Upper lobe of left lung (tissue), 6 donors: ENCODE results near the gene ACVR1. TPM values are rescaled to one million over a fixed set of nuclear protein-coding genes. Genes with fewer than 3 reads are reported as not detected.

Source experiments
- ATAC-seq, 2 donors: fragments of 200-7000 bp; cut with Tn5 transposase; one replicate each; pipeline ENCODE4 v1.9.1; 2022; ENCODE audit warnings: mild to moderate bottlenecking in 2 of 2, moderate library complexity in 2 of 2; ENCODE audit not compliant: low FRiP score in 2 of 2
- DNase-seq, 2 donors: peaks; one replicate each; pipeline ENCODE4 v3.0.0-alpha.2; 2019 to 2020
- H3K27ac ChIP-seq, 4 donors: fragments of 200-600 bp; sonication (generic); one replicate each; pipeline ENCODE4 v1.5.1; 2016 to 2019
- H3K27me3 ChIP-seq, 4 donors: fragments of 200-600 bp; sonication (generic); one replicate each; pipeline ENCODE4 v1.5.1; 2017 to 2019
- H3K36me3 ChIP-seq, 4 donors: fragments of 200-600 bp; sonication (generic); one replicate each; pipeline ENCODE4 v1.5.1; 2016 to 2019
- H3K4me1 ChIP-seq, 4 donors: fragments of 200-600 bp; sonication (generic); one replicate each; pipeline ENCODE4 v1.5.1; 2018 to 2019
- H3K4me3 ChIP-seq, 4 donors: fragments of 200-600 bp; sonication (generic); one replicate each; pipeline ENCODE4 v1.5.1; 2017 to 2019; ENCODE audit warnings: mild to moderate bottlenecking in 2 of 4, moderate library complexity in 1 of 4
- H3K9me3 ChIP-seq, 4 donors: fragments of 200-600 bp; sonication (generic); one replicate each; pipeline ENCODE4 v1.5.1; 2018 to 2019
- EP300 ChIP-seq, 4 donors: sonication (generic); formaldehyde crosslinking; IDR thresholded peaks; one replicate each; pipeline ENCODE4 v1.5.1; 2017; ENCODE audit warnings: antibody characterized with exemption in 4 of 4, control low read depth in 2 of 4
- POLR2A ChIP-seq, 4 donors: fragments of 450-650 bp; IDR thresholded peaks; one replicate each; pipeline ENCODE4 v1.5.1; 2016 to 2017; ENCODE audit warnings: antibody characterized with exemption in 4 of 4, mild to moderate bottlenecking in 2 of 4
- POLR2AphosphoS5 ChIP-seq, 2 donors: sonication (generic); formaldehyde crosslinking; IDR thresholded peaks; one replicate each; pipeline ENCODE4 v1.5.1; 2017; ENCODE audit warnings: antibody characterized with exemption in 2 of 2
- WGBS, 2 donors: methylation state at CpG; one replicate each; pipeline ENCODE4 v1.1.5; 2017 to 2018; 5-methylcytosine and 5-hydroxymethylcytosine counted together
- total RNA-seq, 6 donors: library from RNA; depleted of rRNA in 4 of 6; stranded (reverse); fragments of >200 nt in 4 of 6; gene quantifications; one replicate each; pipeline versions ENCODE4 v1.1.0 to v1.2.1, GENCODE V29; 2016 to 2021
- TF ChIP-seq, protein P1 (sequence below), 6 experiments: fragments of 450-650 bp in 4 of 6; fragments of 200-600 bp in 2 of 6; sonication (generic) in 2 of 6; IDR thresholded peaks; one replicate each; pipeline ENCODE4 v1.5.1; 2016 to 2019; ENCODE audit warnings: antibody characterized with exemption in 6 of 6
- donor health status: DM: no; HTN: no; CAD: no; lungs with moderate emphysema.
- donor health status: DM: no; HTN: yes; CAD: no; lungs with severe emphysema.

Gene ACVR1
- total RNA-seq, 6 donors from 2014 or later = 16.4 to 38.8 (median 25.8) TPM

DNA sequence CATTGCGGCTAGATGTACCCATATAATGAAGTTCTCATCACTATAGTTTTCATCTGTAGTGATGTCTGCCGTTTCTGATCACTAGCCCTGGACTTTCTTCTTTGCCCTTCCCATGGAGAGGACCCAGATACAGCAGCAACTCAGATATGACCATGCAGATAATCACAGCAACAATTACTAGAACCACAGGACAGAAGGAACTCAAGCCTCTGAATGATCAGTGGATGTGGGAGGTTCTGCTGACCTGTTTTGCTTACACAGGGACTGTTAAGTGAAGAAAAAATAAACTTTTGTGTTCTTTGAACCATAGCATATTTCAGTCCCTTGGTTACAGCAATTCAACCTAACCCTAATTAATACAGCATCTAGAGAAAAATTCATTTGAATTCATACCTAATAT, 62.7 kb downstream of the ACVR1 start:
- no peak overlapping the region for H3K4me3 ChIP-seq
- H3K27ac ChIP-seq = no peak overlapping the region
- H3K4me1 ChIP-seq = peaks cover 0 to 8% (median 3%) of the 10 kb centered on the region in 4 donors
- DNase-seq (no peak), ATAC-seq (no peak)
- WGBS, 2 donors = 89 to 98% methylated on average over 2 of the region's 2 CpGs
- no peaks in the 10 kb centered on the region for H3K9me3 ChIP-seq
- H3K36me3 ChIP-seq = peaks cover 0 to 36% (median 12%) of the 10 kb centered on the region in 4 donors
- TF ChIP-seq, protein P1, sequence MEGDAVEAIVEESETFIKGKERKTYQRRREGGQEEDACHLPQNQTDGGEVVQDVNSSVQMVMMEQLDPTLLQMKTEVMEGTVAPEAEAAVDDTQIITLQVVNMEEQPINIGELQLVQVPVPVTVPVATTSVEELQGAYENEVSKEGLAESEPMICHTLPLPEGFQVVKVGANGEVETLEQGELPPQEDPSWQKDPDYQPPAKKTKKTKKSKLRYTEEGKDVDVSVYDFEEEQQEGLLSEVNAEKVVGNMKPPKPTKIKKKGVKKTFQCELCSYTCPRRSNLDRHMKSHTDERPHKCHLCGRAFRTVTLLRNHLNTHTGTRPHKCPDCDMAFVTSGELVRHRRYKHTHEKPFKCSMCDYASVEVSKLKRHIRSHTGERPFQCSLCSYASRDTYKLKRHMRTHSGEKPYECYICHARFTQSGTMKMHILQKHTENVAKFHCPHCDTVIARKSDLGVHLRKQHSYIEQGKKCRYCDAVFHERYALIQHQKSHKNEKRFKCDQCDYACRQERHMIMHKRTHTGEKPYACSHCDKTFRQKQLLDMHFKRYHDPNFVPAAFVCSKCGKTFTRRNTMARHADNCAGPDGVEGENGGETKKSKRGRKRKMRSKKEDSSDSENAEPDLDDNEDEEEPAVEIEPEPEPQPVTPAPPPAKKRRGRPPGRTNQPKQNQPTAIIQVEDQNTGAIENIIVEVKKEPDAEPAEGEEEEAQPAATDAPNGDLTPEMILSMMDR (IDR thresholded peaks at IDR 0.05) = no peak
- no peak for TF ChIP-seq EP300 (IDR thresholded peaks at IDR 0.05)
- TF ChIP-seq POLR2AphosphoS5 (IDR thresholded peaks at IDR 0.05) = no peak
- no peak for TF ChIP-seq POLR2A (IDR thresholded peaks at IDR 0.05)
- H3K27me3 ChIP-seq = no peaks in the 10 kb centered on the region

DNA sequence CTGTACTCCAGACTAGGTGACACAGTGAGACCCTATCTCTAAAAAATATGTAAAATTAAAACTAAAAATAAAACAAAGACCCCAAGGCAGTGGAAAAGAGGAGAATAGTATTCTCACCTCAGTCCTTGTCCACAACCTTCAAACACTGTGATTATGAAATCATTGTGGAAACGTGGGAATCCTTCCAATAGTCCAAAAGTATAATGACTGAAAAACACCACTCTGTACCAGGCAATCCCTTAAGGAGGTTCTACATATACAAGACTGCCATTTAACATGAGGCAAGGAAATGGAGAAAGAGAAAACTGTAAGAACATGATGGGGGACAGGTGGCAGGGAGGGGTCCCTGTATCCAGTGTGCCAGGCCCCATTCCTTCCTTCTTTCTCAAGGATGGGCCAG, 66.1 kb downstream of the ACVR1 start:
- TF ChIP-seq POLR2A (IDR thresholded peaks at IDR 0.05) = no peak
- TF ChIP-seq EP300 (IDR thresholded peaks at IDR 0.05) = no peak
- TF ChIP-seq POLR2AphosphoS5 (IDR thresholded peaks at IDR 0.05) = no peak
- TF ChIP-seq, protein P1 (IDR thresholded peaks at IDR 0.05) = no peak
- Histone ChIP-seq H3K36me3 (peaks cover 0 to 8% (median 0%) of the 10 kb centered on the region in 4 donors), H3K27me3 (no peaks in the 10 kb centered on the region), H3K9me3 (no peaks in the 10 kb centered on the region), H3K4me3 (no peak overlapping the region), H3K27ac (no peak overlapping the region), H3K4me1 (peaks cover 0 to 8% (median 3%) of the 10 kb centered on the region in 4 donors)
- DNase-seq (no peak), ATAC-seq (peak in 1 of 2 donors; percentile 34)
- 30 to 56% methylated on average over 1 of the region's 1 CpG for WGBS, 2 donors

DNA sequence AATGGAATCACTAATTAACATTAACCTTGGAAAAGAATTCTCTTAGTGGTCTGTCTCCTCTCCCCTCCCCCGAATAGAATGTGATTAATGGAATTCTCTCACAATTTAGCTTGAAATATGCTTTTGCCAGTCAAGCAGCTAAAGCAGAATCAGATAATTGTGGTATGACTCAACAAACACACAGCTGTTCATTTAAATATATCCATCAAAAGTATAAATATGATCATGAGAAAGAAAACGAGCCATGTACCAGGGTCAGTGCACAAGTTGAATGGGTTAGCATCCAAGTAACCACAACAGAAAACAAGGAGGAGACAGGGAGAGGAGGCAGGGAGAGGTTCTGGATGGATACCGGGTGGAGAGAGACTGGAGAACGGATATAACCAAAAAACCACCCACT, 66.9 kb downstream of the ACVR1 start:
- Histone ChIP-seq H3K27me3 (no peaks in the 10 kb centered on the region), H3K27ac (no peak overlapping the region)

DNA sequence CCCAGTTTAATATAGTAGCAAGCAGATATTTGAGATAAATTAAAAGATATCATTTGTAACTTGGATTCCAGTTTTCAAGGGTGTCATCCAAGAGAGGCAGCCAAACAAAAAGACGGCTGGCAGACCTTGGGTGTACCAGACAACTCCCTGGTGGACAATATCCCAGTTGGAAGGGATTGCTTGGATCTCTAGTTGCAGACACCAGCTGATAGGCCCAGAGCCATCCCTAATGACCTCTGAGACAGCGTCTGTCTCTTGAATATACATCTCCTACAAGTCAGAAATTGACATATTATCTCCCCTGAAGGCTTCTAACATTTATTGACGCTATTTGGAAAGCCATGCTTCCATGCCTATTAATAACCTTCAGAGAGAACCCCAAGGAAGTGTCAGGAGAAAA, 67.7 kb downstream of the ACVR1 start:
- H3K4me3 ChIP-seq = no peak overlapping the region
- no peak overlapping the region for H3K27ac ChIP-seq
- 63 to 83% methylated on average over 3 of the region's 3 CpGs for WGBS, 2 donors
- no peaks in the 10 kb centered on the region for H3K27me3 ChIP-seq
- no peaks in the 10 kb centered on the region for H3K36me3 ChIP-seq
- peaks cover 0 to 8% (median 3%) of the 10 kb centered on the region in 4 donors for H3K4me1 ChIP-seq
- no peaks in the 10 kb centered on the region for H3K9me3 ChIP-seq
- TF ChIP-seq, protein P1 (IDR thresholded peaks at IDR 0.05) = no peak
- no peak for TF ChIP-seq EP300 (IDR thresholded peaks at IDR 0.05)
- ATAC-seq = no peak
- no peak for DNase-seq

More for the DNA sequence above, 66.9 kb downstream of the ACVR1 start:
- no peak for ATAC-seq
- 78 to 79% methylated on average over 4 of the region's 4 CpGs for WGBS, 2 donors
- Histone ChIP-seq H3K36me3 (no peaks in the 10 kb centered on the region), H3K4me3 (no peak overlapping the region), H3K4me1 (peaks cover 0 to 8% (median 3%) of the 10 kb centered on the region in 4 donors), H3K9me3 (no peaks in the 10 kb centered on the region)
- TF ChIP-seq POLR2A (IDR thresholded peaks at IDR 0.05) (no peak), EP300 (IDR thresholded peaks at IDR 0.05) (no peak), POLR2AphosphoS5 (IDR thresholded peaks at IDR 0.05) (no peak)
- TF ChIP-seq, protein P1 (IDR thresholded peaks at IDR 0.05) = no peak
- no peak for DNase-seq

DNA sequence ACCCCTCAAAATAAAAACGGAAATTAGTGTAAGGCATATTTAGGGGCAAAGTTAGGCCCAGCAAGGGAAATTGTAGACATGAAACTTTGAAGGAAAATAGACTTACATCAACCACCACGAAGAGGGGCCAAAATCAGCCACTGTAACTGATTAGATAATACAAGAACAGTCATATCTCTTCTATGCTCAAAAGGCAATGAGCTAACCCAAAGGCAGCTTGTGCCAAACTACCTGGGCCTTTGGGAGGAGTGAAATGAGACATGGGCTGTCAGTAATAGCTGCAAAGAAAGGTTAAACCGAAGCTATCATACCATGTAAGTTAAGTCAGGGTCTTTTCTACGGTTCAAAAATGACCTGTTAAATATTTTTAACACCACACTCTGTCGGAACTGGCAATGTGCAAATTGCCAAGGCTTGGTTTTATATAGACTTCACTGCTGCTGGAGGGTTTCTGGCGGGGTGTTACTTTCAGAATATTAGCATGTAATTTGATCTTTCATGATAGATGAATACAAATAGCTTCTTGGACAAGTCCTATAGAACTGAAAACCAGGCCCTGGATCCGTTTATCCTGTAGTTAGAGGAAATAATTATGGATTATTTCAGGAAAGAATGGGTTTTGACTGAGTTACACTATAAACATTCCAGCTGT, 69.6 kb downstream of the ACVR1 start:
- Histone ChIP-seq H3K9me3 (no peaks in the 10 kb centered on the region), H3K4me1 (peaks cover 0 to 8% (median 5%) of the 10 kb centered on the region in 4 donors), H3K27ac (no peak overlapping the region), H3K4me3 (no peak overlapping the region), H3K27me3 (no peaks in the 10 kb centered on the region), H3K36me3 (no peaks in the 10 kb centered on the region)
- TF ChIP-seq EP300 (IDR thresholded peaks at IDR 0.05) (no peak), POLR2A (IDR thresholded peaks at IDR 0.05) (no peak), POLR2AphosphoS5 (IDR thresholded peaks at IDR 0.05) (no peak)
- TF ChIP-seq, protein P1 (IDR thresholded peaks at IDR 0.05) = no peak
- ATAC-seq = no peak
- DNase-seq = no peak
- 79 to 87% methylated on average over 7 of the region's 7 CpGs for WGBS, 2 donors
